AML-193 (cell line): ENCODE results near the gene LRRN4CL.
"Not testable (repeated sequence)": the region's sequence is repeated elsewhere in the genome, so short reads cannot be mapped to it uniquely, and the experiment has no call there.

Experiments used
- DNase-seq, 2 experiments: peaks; one replicate each; lab custom pipeline; 2025; lab: John Stamatoyannopoulos, UW

LRRN4CL gene

DNA sequence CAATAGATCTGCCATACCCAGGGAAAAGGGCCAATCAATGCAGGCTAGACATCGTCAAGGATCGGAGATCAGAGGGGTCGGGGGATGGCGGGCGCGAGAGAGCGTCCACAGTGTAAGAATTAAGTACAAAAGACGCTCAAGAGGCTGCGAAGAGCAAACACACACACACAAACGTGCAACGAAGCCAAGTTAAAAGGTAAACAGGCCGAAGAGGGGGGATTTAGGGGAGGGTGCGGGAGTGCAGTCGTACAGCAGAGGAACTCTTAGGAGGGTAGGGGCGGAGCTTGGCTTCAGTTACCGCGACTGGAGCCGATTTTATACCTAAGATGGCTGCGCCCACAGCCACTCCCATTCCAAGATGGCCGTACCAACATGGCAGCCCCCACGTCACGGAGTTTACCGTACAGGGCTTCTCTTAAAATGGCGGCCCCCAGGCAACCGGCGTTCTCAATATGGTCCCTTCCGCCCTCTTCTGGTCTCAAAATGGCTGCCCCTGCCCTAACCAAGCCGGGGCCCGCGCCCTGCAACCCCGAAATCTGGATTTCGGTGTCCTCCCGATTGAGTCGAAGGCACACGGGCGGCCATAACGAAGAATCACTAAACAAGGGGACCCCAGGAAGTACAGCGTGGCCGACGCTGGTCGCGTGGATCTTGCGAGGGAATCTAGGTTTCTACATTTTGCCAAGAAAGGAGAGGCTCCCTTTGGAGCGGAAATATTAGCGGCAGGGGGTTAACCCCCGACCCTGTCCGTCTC lies 20.1 kb upstream of the LRRN4CL start:
- DNase-seq = peak; percentile 97 to 98

DNA sequence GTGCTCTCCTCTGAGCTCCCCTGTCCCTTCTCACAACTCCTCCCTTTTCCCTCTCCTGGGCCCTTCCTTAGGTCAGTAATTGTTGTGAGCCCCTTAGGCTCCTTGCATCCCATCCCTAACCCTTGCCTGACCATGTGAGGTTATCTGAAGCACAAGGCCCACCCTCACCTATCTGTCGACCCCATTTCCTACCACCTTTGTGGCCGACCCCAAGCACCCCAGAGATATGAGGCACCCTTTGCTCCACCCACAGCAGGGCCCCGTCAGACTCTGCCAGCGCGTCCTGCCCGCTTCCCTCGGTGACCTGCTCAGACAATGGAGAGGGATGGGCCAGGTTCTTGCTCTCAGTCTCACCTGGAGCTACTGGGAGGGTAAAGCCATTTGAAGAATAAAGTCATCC lies 19.5 kb upstream of the LRRN4CL start:
- DNase-seq = no peak

- DNase-seq = no peak
Observed at GRCh38 chr11:62708392-62708791, 19.1 kb upstream of the LRRN4CL start.

GRCh38 chr11:62707277-62707861 lies 18.0 kb upstream of the LRRN4CL start, which contains the start of the genes BSCL2 and GNG3:
Gene BSCL2 (minus strand): TSS chr11:62707424. CDS start chr11:62707195, 229 bp downstream.
Gene GNG3 (plus strand): TSS chr11:62707676. CDS start chr11:62708296, 620 bp downstream.
- no peak for DNase-seq

GRCh38 chr11:62706850-62707247 lies 17.5 kb upstream of the LRRN4CL start:
- DNase-seq = no peak

GRCh38 chr11:62705880-62706849 lies 16.8 kb upstream of the LRRN4CL start:
- peak; percentile 77 to 82 for DNase-seq

DNA sequence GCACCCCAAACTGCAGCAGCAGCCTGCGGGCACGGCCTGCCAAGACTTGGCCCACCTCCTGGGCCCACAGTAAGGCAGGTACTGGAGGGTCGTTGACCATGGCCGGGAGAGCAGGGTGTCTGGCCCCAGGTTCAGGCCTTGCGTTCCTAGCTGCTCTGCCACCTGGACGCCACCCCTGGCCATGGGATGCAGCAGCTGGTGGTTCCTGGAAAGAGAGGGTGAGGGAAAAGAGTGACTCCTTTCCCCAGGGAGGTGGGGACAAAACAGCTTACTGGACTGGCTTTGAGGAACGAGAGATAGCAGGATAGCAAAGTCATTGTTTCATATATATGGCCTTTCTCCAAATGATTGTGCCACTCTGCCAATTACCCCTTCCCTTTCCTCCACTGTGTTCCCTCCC lies 16.1 kb upstream of the LRRN4CL start:
- peak in 1 of 2 experiments; percentile 23 for DNase-seq

DNA sequence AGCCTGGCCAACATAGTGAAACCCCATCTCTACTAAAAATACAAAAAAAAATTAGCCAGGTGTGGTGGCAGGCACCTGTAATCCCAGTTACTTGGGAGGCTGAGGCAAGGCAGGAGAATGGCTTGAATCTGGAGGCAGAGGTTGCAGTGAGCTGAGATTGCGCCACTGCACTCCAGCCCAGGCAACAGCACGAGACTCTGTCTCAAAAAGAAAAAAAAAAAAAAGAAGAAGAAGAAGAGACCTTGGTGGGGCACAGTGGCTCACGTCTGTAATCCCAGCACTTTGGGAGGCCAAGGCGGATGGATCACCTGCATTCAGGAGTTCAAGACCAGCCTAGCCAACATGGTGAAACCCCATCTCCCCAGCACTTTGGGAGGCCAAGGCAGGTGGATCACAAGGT lies 14.6 kb upstream of the LRRN4CL start:
- not testable (repeated sequence) for DNase-seq

GRCh38 chr11:62702246-62702645 lies 12.9 kb upstream of the LRRN4CL start:
- no peak for DNase-seq

- peak; percentile 64 to 65 for DNase-seq
Observed at GRCh38 chr11:62694455-62695167, 5.3 kb upstream of the LRRN4CL start.

DNA sequence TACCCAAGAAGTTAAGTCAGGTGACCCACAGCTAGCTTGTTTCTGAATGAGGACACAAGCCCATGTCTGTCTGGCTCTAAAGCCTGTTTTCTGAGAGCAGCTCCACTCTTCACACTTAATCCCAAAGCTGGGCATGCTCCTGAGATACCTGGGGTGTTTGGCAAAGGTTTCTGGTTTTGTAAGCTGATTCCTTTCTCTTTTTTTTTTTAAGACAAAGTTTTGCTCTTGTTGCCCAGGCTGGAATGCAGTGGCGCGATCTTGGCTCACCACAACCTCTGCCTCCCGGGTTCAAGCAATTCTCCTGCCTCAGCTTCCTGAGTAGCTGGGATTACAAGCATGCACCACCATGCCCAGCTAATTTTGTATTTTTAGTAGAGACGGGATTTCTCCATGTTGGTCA lies 4.3 kb upstream of the LRRN4CL start:
- not testable (repeated sequence) for DNase-seq

DNA sequence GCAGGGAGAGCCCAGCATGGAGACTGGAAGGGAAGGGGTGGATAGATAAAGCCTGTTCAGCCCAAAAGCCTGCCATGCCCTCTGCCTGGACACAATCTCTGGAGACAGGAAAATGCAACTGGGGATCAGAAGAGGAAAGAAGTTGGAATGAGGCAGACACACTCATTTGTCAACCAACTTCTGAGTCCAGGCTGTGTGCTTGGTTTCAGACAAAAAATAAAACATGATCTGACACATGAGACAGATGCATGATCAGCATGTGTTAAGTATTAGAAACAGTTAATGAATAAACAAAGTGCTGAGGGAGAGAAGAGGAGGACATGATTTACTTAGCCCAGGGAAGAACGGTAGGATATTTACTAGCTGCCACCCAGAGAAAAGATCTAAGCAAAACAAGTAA lies 839 bp downstream of the LRRN4CL start:
- no peak for DNase-seq

GRCh38 chr11:62687508-62688396 lies 1.6 kb downstream of the LRRN4CL start:
- DNase-seq = no peak

GRCh38 chr11:62682518-62682917 lies 6.8 kb downstream of the LRRN4CL start:
- no peak for DNase-seq

DNA sequence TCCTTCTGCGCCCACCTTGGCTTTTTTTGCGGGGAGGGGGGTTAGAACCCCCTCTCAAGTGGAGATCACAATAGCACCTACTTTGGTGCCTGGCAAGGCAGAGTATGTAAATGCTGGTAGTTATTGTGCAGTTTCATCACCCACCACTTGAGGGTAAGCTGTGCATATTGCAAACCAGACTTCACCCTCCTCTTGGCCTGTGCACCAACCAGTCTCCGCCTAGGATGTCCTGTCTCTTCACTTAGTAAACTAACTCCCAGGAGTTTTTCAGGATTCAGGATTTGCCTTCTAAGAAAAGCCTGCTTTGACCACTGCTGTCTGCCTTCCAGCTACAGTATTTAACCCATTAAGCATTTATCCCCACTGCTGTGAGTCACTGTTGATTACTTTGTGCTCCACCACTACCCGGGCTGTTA lies 8.5 kb downstream of the LRRN4CL start:
- DNase-seq = peak; percentile 71 to 73

- DNase-seq = peak; percentile 78 to 81
Observed at GRCh38 chr11:62678770-62679696, 10.3 kb downstream of the LRRN4CL start, which contains the start of gene UBXN1. Gene UBXN1 (minus strand): TSS chr11:62679073. CDS start chr11:62678923, 150 bp downstream.

- no peak for DNase-seq
Observed at GRCh38 chr11:62678433-62678769, 10.9 kb downstream of the LRRN4CL start.

DNA sequence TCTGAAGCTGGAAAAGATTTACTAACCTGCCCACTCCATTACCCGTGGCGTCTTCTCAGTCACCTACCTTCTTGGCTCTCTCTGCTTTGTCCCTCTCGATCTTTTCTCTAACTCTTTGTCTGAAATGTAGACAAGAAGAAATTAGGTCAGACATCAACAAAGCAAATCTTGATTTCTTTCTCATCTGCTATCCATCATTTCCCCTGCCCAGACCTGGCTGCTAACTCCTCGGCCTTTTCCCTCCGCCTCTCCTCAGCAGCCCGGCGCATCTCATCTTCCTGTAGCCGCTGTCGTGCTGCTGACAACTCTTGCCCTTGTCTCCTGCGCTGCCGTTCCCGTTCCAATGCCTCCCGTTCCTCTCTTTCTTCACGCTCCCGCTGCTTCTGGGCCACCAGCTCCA lies 11.6 kb downstream of the LRRN4CL start:
- DNase-seq = no peak

- no peak for DNase-seq
Observed at GRCh38 chr11:62677156-62677555, 12.2 kb downstream of the LRRN4CL start.
